Esophagus muscularis mucosa (tissue), 4 donors: Measurements from ENCODE around the gene OR51E2. TPM values are rescaled to one million over a fixed set of nuclear protein-coding genes. Genes with fewer than 3 reads are reported as not detected.

Experiments used
- DNase-seq: peaks from one replicate; pipeline ENCODE4 v3.0.0-alpha.2; 2017; ENCODE audit errors: extremely low spot score
- H3K27ac ChIP-seq, 4 donors: fragments of 200-600 bp; sonication (generic); replicated peaks in 1 of 4; 1 replicate in 3 of 4; 2 replicates in 1 of 4; pipeline ENCODE4 v1.5.1; 2016 to 2019; ENCODE audit warnings: mild to moderate bottlenecking in 1 of 4
- H3K27me3 ChIP-seq, 4 donors: fragments of 200-600 bp; sonication (generic); one replicate each; pipeline versions ENCODE4 v1.5.1 to v1.6.0; 2016 to 2019
- H3K36me3 ChIP-seq, 4 donors: fragments of 200-600 bp; sonication (generic); one replicate each; pipeline ENCODE4 v1.5.1; 2016 to 2019
- H3K4me1 ChIP-seq, 4 donors: fragments of 200-600 bp; sonication (generic); one replicate each; pipeline ENCODE4 v1.5.1; 2016 to 2019
- H3K4me3 ChIP-seq, 4 donors: fragments of 200-600 bp; sonication (generic); 1 replicate in 2 of 4; 2 replicates in 2 of 4; pipeline ENCODE4 v1.5.1; 2016 to 2019; ENCODE audit warnings: mild to moderate bottlenecking in 4 of 4, moderate library complexity in 1 of 4
- H3K9me3 ChIP-seq, 4 donors: fragments of 200-600 bp; sonication (generic); 1 replicate in 3 of 4; 2 replicates in 1 of 4; pipeline ENCODE4 v1.5.1; 2016 to 2019
- CTCF ChIP-seq, 3 experiments: fragments of 200-600 bp in 2 of 3; fragments of 450-650 bp in 1 of 3; sonication (generic) in 2 of 3; IDR thresholded peaks; one replicate each; pipeline ENCODE4 v1.5.1; 2017 to 2019; ENCODE audit warnings: antibody characterized with exemption in 3 of 3, mild to moderate bottlenecking in 2 of 3, moderate library complexity in 1 of 3
- EP300 ChIP-seq: sonication (generic); formaldehyde crosslinking; IDR thresholded peaks from one replicate; pipeline ENCODE4 v1.6.1; 2017; ENCODE audit warnings: antibody characterized with exemption
- POLR2A ChIP-seq: fragments of 450-650 bp; IDR thresholded peaks from one replicate; pipeline ENCODE4 v1.6.1; 2017; ENCODE audit warnings: antibody characterized with exemption, moderate library complexity, mild to moderate bottlenecking, low read depth
- POLR2AphosphoS5 ChIP-seq, 2 donors: sonication (generic); formaldehyde crosslinking; IDR thresholded peaks; one replicate each; pipeline ENCODE4 v1.6.1; 2017; ENCODE audit warnings: antibody characterized with exemption in 2 of 2
- WGBS: methylation state at CpG from one replicate; pipeline ENCODE4 v1.1.5; 2018; 5-methylcytosine and 5-hydroxymethylcytosine counted together
- intact Hi-C: fragments of 100-400 bp; cut with DNase I; formaldehyde crosslinking; loops from one replicate; pipeline ENCODE4 v1.15.1; 2023
- total RNA-seq, 4 donors: library from RNA; depleted of rRNA; stranded (reverse); fragments of >200 nt; gene quantifications; one replicate each; pipeline versions ENCODE4 v1.1.0 to v1.2.1, GENCODE V29; 2016

The OR51E2 gene
- total RNA-seq, 4 donors from 2014 or later, result under 0.01 to 1.8 (median 0.72) TPM

GRCh38 chr11:4699697-4700435 lies 2.2 kb upstream of the OR51E2 start:
- no peaks in the 10 kb centered on the region for H3K9me3 ChIP-seq
- DNase-seq, result no peak
- H3K27ac ChIP-seq, result no peak overlapping the region
- WGBS, result 90% methylated on average over 3 of the region's 3 CpGs
- intact Hi-C loops, result no loop called here
- peaks cover 0 to 24% (median 13%) of the 10 kb centered on the region in 4 donors for H3K4me1 ChIP-seq
- no peak overlapping the region for H3K4me3 ChIP-seq
- no peaks in the 10 kb centered on the region for H3K27me3 ChIP-seq
- H3K36me3 ChIP-seq, result no peaks in the 10 kb centered on the region
- TF ChIP-seq POLR2A (no peak), POLR2AphosphoS5 (IDR thresholded peaks at IDR 0.05) (no peak), CTCF (IDR thresholded peaks at IDR 0.05) (no peak), EP300 (no peak)

- peak overlapping the region in 1 of 4 donors; percentile 7 for H3K27ac ChIP-seq
- 32% methylated on average over 1 of the region's 1 CpG for WGBS
- H3K27me3 ChIP-seq, result no peaks in the 10 kb centered on the region
- no peaks in the 10 kb centered on the region for H3K9me3 ChIP-seq
- peaks cover 0 to 18% (median 16%) of the 10 kb centered on the region in 4 donors for H3K4me1 ChIP-seq
- no peak for DNase-seq
- no peak overlapping the region for H3K4me3 ChIP-seq
- H3K36me3 ChIP-seq, result no peaks in the 10 kb centered on the region
- no peak for TF ChIP-seq POLR2AphosphoS5 (IDR thresholded peaks at IDR 0.05)
- no peak for TF ChIP-seq EP300
- no peak for TF ChIP-seq POLR2A
- no peak for TF ChIP-seq CTCF (IDR thresholded peaks at IDR 0.05)
- intact Hi-C loops, result no loop called here
These were observed 2.2 kb downstream of the OR51E2 start for GRCh38 chr11:4695442-4695841.

GRCh38 chr11:4684631-4685285 lies 12.9 kb downstream of the OR51E2 start:
- intact Hi-C loops, result no loop called here
- TF ChIP-seq EP300 (no peak), POLR2A (no peak), CTCF (IDR thresholded peaks at IDR 0.05) (no peak), POLR2AphosphoS5 (IDR thresholded peaks at IDR 0.05) (no peak)
- Histone ChIP-seq H3K27me3 (no peaks in the 10 kb centered on the region), H3K4me1 (no peaks in the 10 kb centered on the region), H3K9me3 (no peaks in the 10 kb centered on the region), H3K36me3 (no peaks in the 10 kb centered on the region), H3K27ac (no peak overlapping the region), H3K4me3 (no peak overlapping the region)
- no peak for DNase-seq
- 79% methylated on average over 3 of the region's 3 CpGs for WGBS

- no peak for DNase-seq
- no peaks in the 10 kb centered on the region for H3K27me3 ChIP-seq
- intact Hi-C loops, result no loop called here
- no peak overlapping the region for H3K4me3 ChIP-seq
- H3K36me3 ChIP-seq, result no peaks in the 10 kb centered on the region
- no peak for TF ChIP-seq EP300
- no peak for TF ChIP-seq POLR2A
- TF ChIP-seq POLR2AphosphoS5 (IDR thresholded peaks at IDR 0.05), result no peak
- no peak for TF ChIP-seq CTCF (IDR thresholded peaks at IDR 0.05)
- 71% methylated on average over 2 of the region's 2 CpGs for WGBS
- peaks cover 0 to 11% (median 0%) of the 10 kb centered on the region in 4 donors for H3K4me1 ChIP-seq
- no peak overlapping the region for H3K27ac ChIP-seq
- no peaks in the 10 kb centered on the region for H3K9me3 ChIP-seq
These were observed 14.8 kb downstream of the OR51E2 start for GRCh38 chr11:4682623-4683419.
